ENCODE measurements around the gene NSFL1C.

Gene NSFL1C

GRCh38 chr20:1484438-1485116, 17.9 kb upstream of the NSFL1C start:
- no peak for DNase-seq (ENCODE audit: low read depth)

- no peak for DNase-seq (ENCODE audit: low read depth)
These were observed 13.4 kb upstream of the NSFL1C start for GRCh38 chr20:1479831-1480595.

GRCh38 chr20:1478566-1478965, 11.9 kb upstream of the NSFL1C start:
- no peak for DNase-seq (ENCODE audit: low read depth)

- DNase-seq (ENCODE audit: low read depth) = no peak
These were observed 11.3 kb upstream of the NSFL1C start for GRCh38 chr20:1477896-1478490.

- no peak for DNase-seq (ENCODE audit: low read depth)
These were observed 8.4 kb upstream of the NSFL1C start for GRCh38 chr20:1474817-1475603.

- DNase-seq (ENCODE audit: low read depth) = no peak
These were observed 7.7 kb upstream of the NSFL1C start for GRCh38 chr20:1474325-1474724.

GRCh38 chr20:1473246-1474220, 6.9 kb upstream of the NSFL1C start:
- no peak for DNase-seq (ENCODE audit: low read depth)

GRCh38 chr20:1472556-1473245, 6.1 kb upstream of the NSFL1C start:
- DNase-seq (ENCODE audit: low read depth) = no peak

- DNase-seq (ENCODE audit: low read depth) = no peak
These were observed 4.6 kb upstream of the NSFL1C start for GRCh38 chr20:1471242-1471641.

GRCh38 chr20:1469925-1470571, 3.4 kb upstream of the NSFL1C start:
- no peak for DNase-seq (ENCODE audit: low read depth)

GRCh38 chr20:1469306-1469905, 2.8 kb upstream of the NSFL1C start:
- DNase-seq (ENCODE audit: low read depth) = no peak

- no peak for DNase-seq (ENCODE audit: low read depth)
These were observed 1.5 kb upstream of the NSFL1C start for GRCh38 chr20:1468117-1468624.

- DNase-seq (ENCODE audit: low read depth) = no peak
These were observed 887 bp upstream of the NSFL1C start for GRCh38 chr20:1467355-1468116.

- no peak for DNase-seq (ENCODE audit: low read depth)
These were observed 369 bp upstream of the NSFL1C start for GRCh38 chr20:1467082-1467354.

GRCh38 chr20:1465470-1466210, 1.0 kb downstream of the NSFL1C start:
- DNase-seq (ENCODE audit: low read depth) = no peak

GRCh38 chr20:1463971-1464570, 2.6 kb downstream of the NSFL1C start:
- no peak for DNase-seq (ENCODE audit: low read depth)

- DNase-seq (ENCODE audit: low read depth) = no peak
These were observed 3.8 kb downstream of the NSFL1C start for GRCh38 chr20:1462834-1463233.

GRCh38 chr20:1462001-1462400, 4.6 kb downstream of the NSFL1C start:
- no peak for DNase-seq (ENCODE audit: low read depth)

Measured in activated T-cell treated with anti-CD3 and anti-CD28 coated beads for 24 hours (primary cell).